Islet of Langerhans (tissue), 1 donor: Measurements from ENCODE around the gene KANSL1.

Experiments used
- FAIRE-seq: peaks from one replicate; lab custom pipeline; 2011; peaks lifted over from hg19 to GRCh38; lab: Jason Lieb, UNC

The KANSL1 gene

DNA sequence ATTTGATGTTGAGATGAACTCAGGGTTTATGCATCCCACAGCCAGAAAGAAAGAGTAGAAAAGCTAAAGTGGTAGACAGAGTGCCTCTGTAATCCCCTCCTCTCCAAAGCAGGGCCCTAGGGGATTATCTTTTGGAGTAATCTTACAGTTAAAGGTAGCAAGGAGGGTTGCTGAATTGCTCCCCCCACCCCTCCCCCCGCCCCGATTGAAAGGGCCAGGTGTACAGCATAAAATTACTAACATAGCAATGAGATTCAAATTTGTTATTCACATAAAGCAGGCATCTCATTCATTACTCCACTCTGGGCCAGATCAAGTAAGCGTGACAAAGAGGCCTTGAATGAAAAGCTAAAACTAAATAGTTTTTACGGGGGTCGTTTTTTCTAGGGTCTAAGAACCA is 121.4 kb downstream of the KANSL1 start:
- no peak for FAIRE-seq

DNA sequence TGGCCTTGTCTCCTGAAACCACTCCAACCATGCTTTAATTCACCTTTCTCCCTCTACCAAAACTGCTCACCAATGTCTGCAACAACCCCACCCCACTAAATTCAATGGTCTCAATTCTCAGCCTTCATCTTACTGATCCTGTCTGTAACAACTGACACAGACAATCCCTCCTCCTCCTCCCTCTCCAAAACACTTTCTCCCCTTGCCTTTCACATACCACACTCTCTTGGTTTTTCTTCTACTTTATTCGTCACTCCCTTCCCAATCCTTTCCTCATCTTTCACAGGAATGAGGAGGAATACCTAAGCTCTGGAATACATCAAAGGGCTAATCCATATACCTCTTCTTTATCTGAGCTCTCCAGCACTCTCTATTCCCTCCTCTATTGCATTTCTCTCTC is 128.8 kb downstream of the KANSL1 start:
- no peak for FAIRE-seq

- no peak for FAIRE-seq
Measured at GRCh38 chr17:46063241-46063640, 130.0 kb downstream of the KANSL1 start.

DNA sequence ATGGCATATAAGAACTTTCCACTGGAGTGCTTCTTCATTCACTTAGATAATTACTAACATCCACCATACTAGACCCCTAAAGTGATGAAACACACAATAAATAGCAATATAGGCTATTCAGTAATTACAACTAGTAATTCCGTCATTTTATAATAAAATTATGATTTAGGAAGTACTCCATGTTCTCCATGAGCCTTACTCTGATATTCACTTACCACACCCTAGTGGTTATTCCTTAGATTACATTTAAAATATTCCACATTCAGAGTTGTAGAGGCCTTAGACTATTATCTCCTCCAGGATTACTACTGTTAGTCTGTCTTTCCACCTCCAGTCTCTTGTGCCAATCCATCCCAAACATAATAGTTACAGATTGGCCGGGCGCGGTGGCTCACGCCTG is 131.8 kb downstream of the KANSL1 start:
- no peak for FAIRE-seq

- no peak for FAIRE-seq
Measured at GRCh38 chr17:46060461-46060860, 132.8 kb downstream of the KANSL1 start.

GRCh38 chr17:46059486-46059885 is 133.7 kb downstream of the KANSL1 start:
- no peak for FAIRE-seq

- no peak for FAIRE-seq
Measured at GRCh38 chr17:46057366-46057765, 135.9 kb downstream of the KANSL1 start.

DNA sequence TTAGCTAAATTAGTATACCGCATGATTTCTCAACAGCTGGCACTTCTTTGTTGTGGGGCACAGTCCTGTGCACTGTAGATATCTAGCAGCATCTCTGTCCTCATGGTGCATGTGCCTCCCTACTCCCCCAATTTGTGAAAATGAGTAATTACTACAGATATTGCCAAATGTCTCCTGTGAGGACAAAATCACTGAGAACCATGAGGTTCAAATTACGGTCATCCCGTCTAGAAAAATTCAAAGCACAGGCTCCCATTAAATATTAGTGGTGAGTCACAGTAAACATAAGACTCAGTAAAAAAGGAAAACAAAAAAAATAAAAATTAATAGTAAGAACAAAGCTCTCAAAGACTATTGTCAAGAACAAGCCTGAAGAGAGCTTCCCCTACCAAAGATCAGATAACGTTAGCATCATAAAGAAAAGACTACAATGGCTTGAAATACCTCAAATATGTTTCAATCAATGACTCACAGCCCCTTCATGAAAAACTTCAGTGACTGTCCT is 136.4 kb downstream of the KANSL1 start:
- FAIRE-seq, result peak; percentile 90

GRCh38 chr17:46053911-46054534 is 139.2 kb downstream of the KANSL1 start:
- FAIRE-seq, result no peak

GRCh38 chr17:46049656-46050055 is 143.6 kb downstream of the KANSL1 start:
- no peak for FAIRE-seq

DNA sequence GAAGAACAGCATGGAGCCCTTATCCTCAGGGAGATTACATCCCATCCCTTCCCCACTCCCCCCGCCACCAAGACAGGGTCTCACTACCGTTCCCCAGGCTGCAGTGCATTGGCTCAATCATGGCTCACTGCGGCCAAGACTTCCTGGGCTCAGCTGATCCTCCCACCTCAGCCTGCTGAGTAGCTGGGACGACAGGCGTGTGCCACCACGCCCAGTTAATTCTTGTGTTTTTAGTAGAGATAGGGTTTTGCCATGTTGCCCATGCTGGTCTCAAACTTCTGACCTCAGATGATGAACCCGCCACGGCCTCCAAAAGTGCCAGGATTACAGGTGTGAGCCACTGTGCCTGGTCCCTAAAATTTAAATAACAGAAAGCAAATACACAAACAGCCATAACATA is 145.4 kb downstream of the KANSL1 start:
- FAIRE-seq, result no peak

GRCh38 chr17:46047398-46047797 is 145.8 kb downstream of the KANSL1 start:
- FAIRE-seq, result no peak

GRCh38 chr17:46046957-46047356 is 146.3 kb downstream of the KANSL1 start:
- no peak for FAIRE-seq

GRCh38 chr17:46045639-46046038 is 147.6 kb downstream of the KANSL1 start:
- no peak for FAIRE-seq

GRCh38 chr17:46044989-46045388 is 148.2 kb downstream of the KANSL1 start:
- no peak for FAIRE-seq

DNA sequence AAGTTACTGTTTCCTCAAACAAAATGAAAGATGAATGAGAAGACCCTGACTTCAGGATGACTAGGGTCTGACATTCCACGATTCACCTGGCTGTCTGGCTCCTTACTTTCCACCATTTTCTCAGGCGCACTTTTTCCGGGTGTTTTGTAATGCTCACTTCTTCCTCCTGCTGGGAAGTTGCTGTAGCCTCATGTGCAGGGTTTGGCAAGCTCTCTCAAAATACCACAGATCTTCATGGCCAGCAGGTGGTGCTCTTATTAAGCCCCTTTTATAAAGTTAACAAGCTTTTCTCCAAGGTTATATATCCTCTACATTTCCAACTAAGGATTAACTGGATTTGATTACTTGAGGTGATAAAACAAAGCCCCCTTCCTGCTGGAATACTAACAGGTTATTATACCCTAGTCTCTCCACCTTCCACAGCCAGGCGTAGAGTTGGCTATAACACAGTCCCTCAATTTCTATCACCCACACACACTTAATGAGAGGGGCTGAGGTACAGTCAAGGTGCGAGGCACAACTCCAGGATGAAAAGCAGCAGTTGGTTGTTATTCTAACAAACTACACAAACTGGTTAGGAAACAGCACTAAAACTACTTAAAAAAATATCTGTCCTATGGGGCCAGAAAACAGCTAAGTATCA is 148.8 kb downstream of the KANSL1 start:
- FAIRE-seq, result peak; percentile 96

DNA sequence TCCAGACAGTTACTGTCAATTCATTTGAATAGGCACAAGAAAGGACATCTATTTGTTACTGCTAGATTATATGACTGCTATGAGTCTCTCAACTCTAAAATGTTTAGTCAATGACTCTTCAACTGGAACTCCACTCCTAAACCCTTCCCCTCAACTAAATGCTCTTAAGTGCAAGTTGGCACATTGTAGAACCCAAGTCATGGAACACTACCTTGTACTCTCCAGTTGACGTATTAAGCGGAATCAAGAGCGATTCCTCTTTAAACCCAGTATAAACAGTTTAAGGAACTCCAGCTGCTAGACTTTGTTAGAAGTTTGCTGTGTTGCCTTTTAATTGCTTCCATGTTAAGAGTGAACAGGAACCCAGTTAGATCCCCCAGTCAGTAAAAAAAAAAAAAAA is 149.6 kb downstream of the KANSL1 start:
- no peak for FAIRE-seq

DNA sequence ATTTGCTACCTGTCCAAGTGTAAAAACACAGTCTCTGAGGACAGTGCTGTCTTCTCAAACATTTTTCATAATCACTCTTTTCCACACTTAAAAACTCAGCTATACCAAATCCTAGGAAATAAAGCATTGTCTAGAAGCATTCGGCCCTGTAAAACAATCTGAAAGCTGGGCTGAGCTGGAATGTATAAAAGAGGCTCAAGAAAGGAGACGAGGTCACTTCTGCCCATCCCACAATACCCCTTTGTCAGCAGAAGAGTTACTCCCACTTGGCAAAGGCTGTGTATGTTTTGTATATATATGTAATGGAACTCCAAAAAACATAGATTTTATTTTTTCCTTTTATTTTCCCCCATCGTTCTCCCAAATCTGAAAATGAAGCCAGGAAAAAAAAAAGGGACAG is 150.3 kb downstream of the KANSL1 start:
- no peak for FAIRE-seq

- no peak for FAIRE-seq
Measured at GRCh38 chr17:46042246-46042645, 151.0 kb downstream of the KANSL1 start.

DNA sequence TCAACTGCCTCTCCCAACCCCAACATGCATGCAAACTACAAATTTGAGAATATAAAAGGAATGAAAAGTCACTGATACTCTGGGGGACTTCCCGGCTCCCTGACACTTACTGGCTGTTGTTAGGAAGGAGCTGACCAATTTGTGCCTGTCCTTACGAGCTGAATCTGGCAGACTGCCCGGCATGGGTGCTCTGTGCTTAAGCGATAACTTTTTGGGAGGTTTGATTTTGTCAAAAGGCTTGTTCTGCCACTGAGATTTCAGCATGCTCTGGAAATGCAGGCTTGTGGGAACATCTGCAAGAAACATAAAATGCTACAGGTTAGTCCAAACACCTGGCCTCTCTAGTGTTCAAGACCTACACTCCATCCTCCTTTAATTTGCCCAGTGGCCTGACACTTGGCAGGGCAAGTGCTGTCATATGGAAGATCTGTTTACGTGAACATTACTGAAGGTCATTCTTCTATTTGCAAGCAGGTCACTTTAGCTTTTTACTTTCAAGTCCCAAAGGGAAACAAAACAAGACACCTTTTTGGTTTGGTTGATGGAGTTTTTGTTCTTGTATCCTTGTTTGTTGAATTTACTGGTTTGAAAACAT is 153.5 kb downstream of the KANSL1 start:
- FAIRE-seq, result no peak

- FAIRE-seq, result no peak
Measured at GRCh38 chr17:46038937-46039336, 154.3 kb downstream of the KANSL1 start.

- FAIRE-seq, result no peak
Measured at GRCh38 chr17:46038414-46038813, 154.8 kb downstream of the KANSL1 start.

DNA sequence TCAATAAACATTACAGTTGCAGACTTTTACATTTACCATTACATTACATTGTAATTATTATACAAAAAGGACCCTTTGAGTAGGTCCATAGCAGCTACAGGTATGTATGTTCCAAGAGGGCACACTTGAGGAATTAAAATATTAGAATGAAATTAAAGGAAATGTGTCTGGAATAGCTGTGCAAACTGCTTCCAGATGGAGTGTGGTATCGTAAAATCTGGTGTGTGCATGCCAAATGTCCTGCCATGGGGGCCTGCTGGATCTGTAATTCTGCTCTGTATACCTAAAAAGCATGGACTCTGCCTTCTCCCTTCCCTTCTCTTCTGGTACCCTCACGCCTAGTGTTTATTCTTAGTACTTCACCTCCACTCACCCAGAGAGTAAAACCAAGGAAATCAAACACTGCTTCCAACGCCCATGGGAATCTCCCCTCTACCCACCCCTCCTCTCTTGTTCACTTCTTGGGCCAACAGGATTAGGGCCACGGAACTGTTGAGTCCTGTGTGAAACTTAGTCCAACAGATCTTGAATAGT is 155.4 kb downstream of the KANSL1 start:
- no peak for FAIRE-seq

- no peak for FAIRE-seq
Measured at GRCh38 chr17:46036491-46036890, 156.7 kb downstream of the KANSL1 start.
